Renal pelvis (tissue), 12 donors: Measurements from ENCODE around the gene KIRREL1. TPM values are rescaled to one million over a fixed set of nuclear protein-coding genes. Genes with fewer than 3 reads are reported as not detected.
A peak's percentile ranks its signal among the peaks of the same experiment; 100 is the strongest.

Source experiments
- DNase-seq: peaks from one replicate; pipeline ENCODE4 v3.0.0-alpha.2; 2013
- long read RNA-seq, 16 experiments: transcript quantifications; one replicate each; lab custom pipeline, GENCODE V29; 2026
- polyA plus RNA-seq, 3 donors: library from polyadenylated mRNA; unstranded; fragments of 120-200 nt; gene quantifications; one replicate each; pipeline ENCODE4 v1.2.1, GENCODE V29; 2013; ENCODE audit not compliant: insufficient read length in 3 of 3

The KIRREL1 gene
- 100 to 1,000 TPM; 185 to 203 (median 200) TPM for polyA plus RNA-seq
- long read RNA-seq, donor 1, partial matches to known transcripts = 46 of 50 reads
- long read RNA-seq, donor 1, other reads (novel, unspliced or antisense) = 0 of 50 reads
- long read RNA-seq, donor 2, transcript KIRREL1-201 (15 exons, 2,874 nt) = major isoform, 8 of 86 reads
- long read RNA-seq, donor 2, partial matches to known transcripts = 78 of 86 reads
- long read RNA-seq, donor 2, other reads (novel, unspliced or antisense) = 0 of 86 reads
- long read RNA-seq, donor 3, partial matches to known transcripts = 68 of 72 reads
- long read RNA-seq, donor 3, other reads (novel, unspliced or antisense) = 0 of 72 reads
- long read RNA-seq, donor 4, transcript KIRREL1-201 (15 exons, 2,874 nt) = major isoform, 5 of 59 reads
- long read RNA-seq, donor 4, partial matches to known transcripts = 54 of 59 reads
- long read RNA-seq, donor 4, other reads (novel, unspliced or antisense) = 0 of 59 reads
- long read RNA-seq, donor 5, transcript KIRREL1-201 (15 exons, 2,874 nt) = major isoform, 6 of 28 reads
- long read RNA-seq, donor 5, partial matches to known transcripts = 22 of 28 reads
- long read RNA-seq, donor 5, other reads (novel, unspliced or antisense) = 0 of 28 reads
- long read RNA-seq, donor 6, full-length matches to known transcripts = 6 of 116 reads
- long read RNA-seq, donor 6, partial matches to known transcripts = 110 of 116 reads
- long read RNA-seq, donor 6, other reads (novel, unspliced or antisense) = 0 of 116 reads
- long read RNA-seq, donor 7, transcript KIRREL1-201 (15 exons, 2,874 nt) = major isoform, 11 of 128 reads
- long read RNA-seq, donor 7, partial matches to known transcripts = 117 of 128 reads
- long read RNA-seq, donor 7, other reads (novel, unspliced or antisense) = 0 of 128 reads
- long read RNA-seq, donor 8, transcript KIRREL1-201 (15 exons, 2,874 nt) = major isoform, 6 of 24 reads
- long read RNA-seq, donor 8, partial matches to known transcripts = 18 of 24 reads
- long read RNA-seq, donor 8, other reads (novel, unspliced or antisense) = 0 of 24 reads
- long read RNA-seq, donor 9, full-length matches to known transcripts = 11 of 92 reads
- long read RNA-seq, donor 9, partial matches to known transcripts = 73 of 92 reads
- long read RNA-seq, donor 9, other reads (novel, unspliced or antisense) = 8 of 92 reads
- long read RNA-seq, donor 10, transcript KIRREL1-201 (15 exons, 2,874 nt) = major isoform, 11 of 89 reads
- long read RNA-seq, donor 10, partial matches to known transcripts = 73 of 89 reads
- long read RNA-seq, donor 10, other reads (novel, unspliced or antisense) = 5 of 89 reads
- long read RNA-seq, donor 11, transcript KIRREL1-201 (15 exons, 2,874 nt) = major isoform, 11 of 68 reads
- long read RNA-seq, donor 11, partial matches to known transcripts = 57 of 68 reads
- long read RNA-seq, donor 11, other reads (novel, unspliced or antisense) = 0 of 68 reads
- long read RNA-seq, donor 12, transcript KIRREL1-201 (15 exons, 2,874 nt) = major isoform, 11 of 138 reads
- long read RNA-seq, donor 12, partial matches to known transcripts = 114 of 138 reads
- long read RNA-seq, donor 12, other reads (novel, unspliced or antisense) = 13 of 138 reads
- long read RNA-seq, donor 13, transcript KIRREL1-201 (15 exons, 2,874 nt) = major isoform, 6 of 38 reads
- long read RNA-seq, donor 13, partial matches to known transcripts = 32 of 38 reads
- long read RNA-seq, donor 13, other reads (novel, unspliced or antisense) = 0 of 38 reads
- long read RNA-seq, donor 14 = 0 reads
- long read RNA-seq, donor 15, partial matches to known transcripts = 129 of 132 reads
- long read RNA-seq, donor 15, other reads (novel, unspliced or antisense) = 0 of 132 reads
- long read RNA-seq, donor 16, transcript KIRREL1-201 (15 exons, 2,874 nt) = major isoform, 9 of 72 reads
- long read RNA-seq, donor 16, partial matches to known transcripts = 55 of 72 reads
- long read RNA-seq, donor 16, other reads (novel, unspliced or antisense) = 8 of 72 reads

- peak; percentile 75 for DNase-seq
Measured at GRCh38 chr1:157993147-157993917, at the start of gene KIRREL1. Gene KIRREL1 (plus strand): TSS chr1:157993645. CDS start chr1:157993677, 32 bp downstream.

DNA sequence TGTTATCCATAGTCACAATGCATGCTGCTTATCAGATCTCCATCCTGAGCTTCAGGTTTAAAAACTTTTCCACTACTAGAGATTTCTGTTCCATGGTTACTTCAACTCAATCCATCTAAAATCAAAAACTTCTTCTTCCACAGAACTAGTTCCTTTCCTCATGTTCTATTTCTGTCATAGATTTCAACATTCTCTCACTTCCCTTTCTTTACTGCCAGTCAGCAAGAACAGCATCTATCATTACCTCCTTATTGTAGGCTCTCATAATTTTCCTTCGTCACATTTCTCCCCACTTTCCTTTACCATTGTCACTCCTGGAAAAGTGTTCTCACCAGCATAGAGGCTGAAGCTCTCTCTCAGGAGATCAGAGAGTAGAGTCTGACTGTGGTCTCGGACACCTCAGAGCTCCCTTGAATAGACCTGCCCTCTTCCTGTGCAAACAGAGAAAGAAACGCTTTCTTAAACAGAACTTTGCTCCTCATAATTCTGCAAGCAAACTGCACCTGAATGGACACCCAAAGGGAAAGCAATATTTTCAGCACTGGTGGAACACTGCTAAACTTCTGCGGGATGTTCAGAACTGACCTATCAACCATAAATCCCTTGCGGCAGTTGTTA is 48.7 kb upstream of the KIRREL1 start:
- DNase-seq = no peak

DNA sequence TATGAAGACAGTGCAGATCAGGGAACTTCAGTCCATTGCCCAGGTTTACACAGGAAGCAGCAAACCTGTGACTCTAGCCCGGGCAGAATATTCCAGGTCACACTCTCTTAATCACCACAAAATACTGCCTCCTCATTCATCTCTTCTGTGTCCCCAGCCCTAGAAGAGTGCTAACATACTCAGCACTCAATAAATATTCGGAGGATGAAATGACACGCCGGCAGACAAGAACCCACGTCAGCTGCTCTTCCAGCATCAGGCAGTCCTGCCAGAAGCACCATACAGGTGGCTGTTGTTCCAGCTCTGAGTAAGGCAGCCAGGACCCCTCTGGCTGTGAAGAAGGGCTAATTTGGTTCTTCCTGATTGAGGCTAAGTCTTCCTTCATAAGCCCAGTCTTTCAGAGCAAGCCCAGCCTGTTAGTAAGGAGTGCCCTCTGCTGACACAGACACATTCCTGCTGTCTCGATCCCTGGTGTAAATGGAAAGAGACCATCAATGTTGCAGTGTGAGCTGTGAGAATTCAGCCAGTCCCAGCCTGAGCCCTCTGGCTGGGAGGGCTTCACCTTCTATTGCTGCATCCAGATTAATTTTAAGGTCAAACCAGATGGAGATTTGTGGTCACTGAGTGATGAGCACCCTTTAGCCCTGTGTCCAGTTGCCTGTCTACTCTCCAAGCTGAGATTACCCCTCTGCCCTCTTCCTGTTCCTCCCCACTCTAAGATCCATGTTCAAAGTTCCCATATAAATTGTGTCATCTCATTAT is 45.0 kb upstream of the KIRREL1 start:
- DNase-seq = peak; percentile 30

GRCh38 chr1:157949074-157949354 is 44.4 kb upstream of the KIRREL1 start:
- no peak for DNase-seq

DNA sequence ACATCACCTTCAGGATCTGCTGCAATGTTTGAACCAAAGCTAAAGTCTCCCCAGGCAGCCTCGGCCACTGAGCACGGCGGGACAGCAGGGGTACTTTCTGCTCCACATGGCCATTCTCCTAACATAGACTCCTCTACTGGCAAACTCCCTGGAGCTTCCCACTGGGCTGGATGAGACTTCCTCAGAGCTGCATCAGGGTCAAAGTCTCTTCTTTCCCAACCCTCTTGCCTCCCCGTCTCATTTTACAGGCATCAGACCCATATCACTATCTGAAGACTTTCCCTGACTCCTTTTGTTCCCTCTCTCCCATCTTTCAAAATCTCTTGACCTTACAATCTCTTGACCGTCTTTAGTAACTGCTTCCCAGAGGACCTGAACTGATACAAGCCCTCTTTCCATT is 42.2 kb upstream of the KIRREL1 start:
- no peak for DNase-seq

- no peak for DNase-seq
Measured at GRCh38 chr1:157952601-157953000, 40.8 kb upstream of the KIRREL1 start.

DNA sequence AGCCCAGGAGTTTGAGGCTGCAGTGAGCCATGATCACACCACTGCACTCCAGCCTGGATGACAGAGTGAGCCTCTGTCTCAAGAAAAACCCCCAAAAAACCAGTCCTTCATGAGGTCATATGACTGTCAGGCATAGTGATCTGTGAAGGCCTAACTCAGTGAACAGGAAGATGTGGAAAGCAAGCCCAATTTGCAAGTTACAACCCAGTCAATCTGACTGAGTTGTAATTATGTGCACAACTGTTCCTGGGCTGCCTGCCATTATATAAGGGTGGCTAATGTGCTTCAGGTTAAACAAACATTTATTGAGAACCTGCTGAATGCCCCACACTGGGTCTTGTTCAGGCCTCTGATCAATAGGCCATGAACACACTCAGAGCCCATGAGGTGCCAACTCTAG is 38.2 kb upstream of the KIRREL1 start:
- no peak for DNase-seq

DNA sequence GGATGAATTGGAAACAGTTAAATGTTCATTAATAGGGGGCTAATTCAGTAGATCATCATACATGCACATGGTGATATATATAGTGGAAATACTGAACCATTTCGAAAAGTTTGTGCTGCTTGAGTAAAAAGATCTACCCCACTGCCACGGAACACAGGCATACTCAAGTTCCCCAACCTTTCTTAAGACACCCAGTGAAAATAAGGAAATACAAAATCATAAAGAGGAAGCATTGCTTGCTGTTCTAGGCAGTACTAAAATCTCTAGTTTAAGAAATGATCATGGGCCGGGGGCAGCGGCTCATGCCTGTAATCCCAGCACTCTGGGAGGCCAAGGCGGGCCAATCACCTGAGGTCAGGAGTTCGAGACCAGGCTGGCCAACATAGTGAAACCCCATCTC is 37.6 kb upstream of the KIRREL1 start:
- no peak for DNase-seq

DNA sequence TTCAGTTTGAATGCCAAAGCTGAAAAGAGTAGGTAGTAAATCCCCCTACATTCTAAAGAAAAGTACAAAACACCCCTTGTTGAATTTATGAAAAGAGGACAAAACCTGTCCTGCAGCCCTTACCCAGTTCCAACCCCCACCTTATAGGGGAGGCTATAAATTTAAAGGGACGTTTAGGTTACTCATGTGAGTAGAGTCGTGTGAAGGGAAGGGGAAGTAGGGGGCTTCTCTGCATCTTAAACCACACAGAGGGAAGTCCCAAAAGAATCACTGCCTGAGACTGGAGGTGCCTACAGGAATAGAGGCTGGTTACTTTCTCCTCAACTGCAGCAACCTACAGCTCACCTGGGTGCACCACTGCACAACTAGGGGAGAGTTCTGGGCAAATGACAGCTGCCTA is 36.7 kb upstream of the KIRREL1 start:
- no peak for DNase-seq

GRCh38 chr1:157958263-157958662 is 35.2 kb upstream of the KIRREL1 start:
- DNase-seq = peak; percentile 31

DNA sequence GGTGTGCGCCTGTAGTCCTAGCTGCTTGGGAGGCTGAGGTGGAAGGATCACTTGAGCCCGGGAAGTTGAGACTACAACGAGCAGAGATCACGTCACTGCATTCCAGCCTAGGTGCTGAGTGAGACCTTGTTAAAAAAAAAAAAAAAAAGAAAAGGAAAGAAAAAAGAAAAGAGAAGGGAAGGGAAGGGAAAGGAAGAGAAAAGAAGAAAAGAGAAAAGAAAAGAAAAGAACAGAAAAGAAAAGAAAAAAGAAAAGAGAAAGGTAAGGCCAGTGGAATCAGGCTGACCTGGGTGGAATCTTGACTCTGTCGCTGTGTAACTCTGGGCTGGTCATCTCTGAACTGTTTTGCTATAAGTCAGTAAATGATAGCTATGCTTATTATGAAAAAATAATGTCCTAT is 33.7 kb upstream of the KIRREL1 start:
- DNase-seq = no peak

DNA sequence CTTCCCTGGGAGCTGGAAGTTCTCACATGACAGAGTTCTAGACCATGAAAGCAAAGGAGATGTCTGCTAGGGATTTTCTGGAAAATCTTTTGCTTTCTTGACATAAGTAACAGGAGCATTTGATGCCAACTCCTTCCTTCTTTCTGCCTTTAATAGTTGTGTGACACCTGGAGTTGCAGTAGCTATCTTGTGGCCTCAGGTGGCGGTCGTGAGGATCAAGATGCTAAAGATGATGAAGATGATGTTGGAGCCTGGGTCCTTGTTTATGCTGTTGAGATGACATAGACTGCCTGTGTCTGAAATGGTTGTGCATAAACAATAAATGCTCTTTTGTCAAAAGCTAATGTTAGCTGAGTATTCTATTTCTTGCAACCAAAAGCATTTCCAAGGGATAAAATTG is 32.7 kb upstream of the KIRREL1 start:
- no peak for DNase-seq

GRCh38 chr1:157961805-157962762 is 31.4 kb upstream of the KIRREL1 start:
- DNase-seq = no peak

GRCh38 chr1:157963713-157964112 is 29.7 kb upstream of the KIRREL1 start:
- peak; percentile 76 for DNase-seq

- DNase-seq = no peak
Measured at GRCh38 chr1:157965584-157965983, 27.9 kb upstream of the KIRREL1 start.

GRCh38 chr1:157966031-157966537 is 27.4 kb upstream of the KIRREL1 start:
- peak; percentile 92 for DNase-seq

GRCh38 chr1:157967205-157967604 is 26.2 kb upstream of the KIRREL1 start:
- DNase-seq = no peak
